C4-2B (cell line): ENCODE measurements around the gene GPX4.

Experiments
- ZFX ChIP-seq: fragments of 450-650 bp; IDR thresholded peaks from 2 replicates; pipeline ENCODE4 v1.6.1; 2017
- TF ChIP-seq, protein P1 (sequence below): fragments of 450-650 bp; conservative IDR thresholded peaks from 2 replicates; pipeline ENCODE4 v1.5.1; 2017; ENCODE audit warnings: mild to moderate bottlenecking

DNA sequence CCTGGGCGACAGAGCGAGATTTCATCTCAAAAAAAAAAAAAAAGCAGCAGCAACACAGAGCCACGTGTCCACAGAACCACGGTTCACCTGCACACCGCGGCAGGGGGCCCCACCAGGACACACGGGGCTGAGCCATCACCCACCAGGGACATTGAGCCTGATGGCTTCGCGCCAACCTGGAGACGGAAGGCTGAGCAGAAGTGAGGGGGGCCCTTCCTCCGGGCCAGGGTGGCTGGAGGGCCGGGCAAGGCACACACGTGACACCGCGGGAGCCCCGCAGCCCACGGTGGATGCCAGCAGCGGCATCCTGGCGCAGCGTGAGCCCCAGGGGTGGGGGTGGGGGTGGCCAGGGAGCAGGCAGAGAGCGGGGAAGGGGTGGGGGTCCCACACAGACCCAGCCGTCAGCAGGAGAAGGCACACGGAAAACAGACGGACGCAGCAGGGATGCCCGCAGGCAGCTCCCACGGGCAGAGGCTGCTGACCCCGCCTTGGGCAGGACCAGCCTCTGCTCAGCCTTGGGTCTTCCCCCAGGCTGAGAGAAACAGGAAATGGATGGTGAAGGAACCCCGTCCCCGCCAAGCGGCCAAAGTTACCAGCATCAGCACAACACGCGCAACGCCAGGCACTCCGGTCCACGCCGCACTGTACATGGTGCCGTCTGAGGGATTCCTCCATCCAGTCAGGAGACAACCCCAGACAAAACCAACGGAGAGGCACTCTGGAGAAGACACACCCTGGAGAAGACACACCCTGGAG, 36.7 kb downstream of the GPX4 start:
- TF ChIP-seq, protein P1, sequence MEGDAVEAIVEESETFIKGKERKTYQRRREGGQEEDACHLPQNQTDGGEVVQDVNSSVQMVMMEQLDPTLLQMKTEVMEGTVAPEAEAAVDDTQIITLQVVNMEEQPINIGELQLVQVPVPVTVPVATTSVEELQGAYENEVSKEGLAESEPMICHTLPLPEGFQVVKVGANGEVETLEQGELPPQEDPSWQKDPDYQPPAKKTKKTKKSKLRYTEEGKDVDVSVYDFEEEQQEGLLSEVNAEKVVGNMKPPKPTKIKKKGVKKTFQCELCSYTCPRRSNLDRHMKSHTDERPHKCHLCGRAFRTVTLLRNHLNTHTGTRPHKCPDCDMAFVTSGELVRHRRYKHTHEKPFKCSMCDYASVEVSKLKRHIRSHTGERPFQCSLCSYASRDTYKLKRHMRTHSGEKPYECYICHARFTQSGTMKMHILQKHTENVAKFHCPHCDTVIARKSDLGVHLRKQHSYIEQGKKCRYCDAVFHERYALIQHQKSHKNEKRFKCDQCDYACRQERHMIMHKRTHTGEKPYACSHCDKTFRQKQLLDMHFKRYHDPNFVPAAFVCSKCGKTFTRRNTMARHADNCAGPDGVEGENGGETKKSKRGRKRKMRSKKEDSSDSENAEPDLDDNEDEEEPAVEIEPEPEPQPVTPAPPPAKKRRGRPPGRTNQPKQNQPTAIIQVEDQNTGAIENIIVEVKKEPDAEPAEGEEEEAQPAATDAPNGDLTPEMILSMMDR, result no peak
- TF ChIP-seq ZFX, result no peak
